Smooth muscle cell (in vitro differentiated cells): ENCODE data around the gene PTPRH. TPM values are rescaled to one million over a fixed set of nuclear protein-coding genes. Genes with fewer than 3 reads are reported as not detected.

Source experiments
- DNase-seq: peaks from one replicate; lab custom pipeline; 2025; ENCODE audit not compliant: unreplicated experiment; lab: John Stamatoyannopoulos, UW
- H2AFZ ChIP-seq: fragments of 200-600 bp; sonication (generic); 2 replicates; pipeline ENCODE4 v1.6.0; 2016; ENCODE audit warnings: antibody characterized with exemption, low read depth, mild to moderate bottlenecking
- H3F3A ChIP-seq: fragments of 200-600 bp; sonication (generic); 2 replicates; pipeline ENCODE4 v1.6.0; 2017; ENCODE audit warnings: antibody characterized with exemption, low read depth
- H3K27ac ChIP-seq: fragments of 200-600 bp; sonication (generic); 2 replicates; pipeline ENCODE4 v1.5.1; 2016; ENCODE audit warnings: low read depth, mild to moderate bottlenecking
- H3K27me3 ChIP-seq: fragments of 200-600 bp; sonication (generic); 2 replicates; pipeline ENCODE4 v1.6.1; 2016; ENCODE audit warnings: low read depth, mild to moderate bottlenecking
- H3K36me3 ChIP-seq: fragments of 200-600 bp; sonication (generic); 2 replicates; pipeline ENCODE4 v1.5.1; 2016; ENCODE audit warnings: low read depth
- H3K4me1 ChIP-seq: fragments of 200-600 bp; sonication (generic); 2 replicates; pipeline ENCODE4 v1.5.1; 2016; ENCODE audit warnings: low read depth
- H3K4me2 ChIP-seq: fragments of 200-600 bp; sonication (generic); 2 replicates; pipeline ENCODE4 v1.6.0; 2016; ENCODE audit warnings: mild to moderate bottlenecking
- H3K4me3 ChIP-seq: fragments of 200-600 bp; sonication (generic); 2 replicates; pipeline ENCODE4 v1.5.1; 2016; ENCODE audit warnings: mild to moderate bottlenecking
- H3K79me2 ChIP-seq: fragments of 200-600 bp; sonication (generic); 2 replicates; pipeline ENCODE4 v1.6.0; 2016; ENCODE audit warnings: low read depth, mild to moderate bottlenecking
- H3K9ac ChIP-seq: fragments of 200-600 bp; sonication (generic); 2 replicates; pipeline ENCODE4 v1.6.0; 2016; ENCODE audit warnings: low read depth
- H3K9me3 ChIP-seq: fragments of 200-600 bp; sonication (generic); replicated peaks from 2 replicates; pipeline ENCODE4 v1.5.1; 2016; ENCODE audit warnings: low read depth
- H4K20me1 ChIP-seq: fragments of 200-600 bp; sonication (generic); 2 replicates; pipeline ENCODE4 v1.6.0; 2016; ENCODE audit warnings: low read depth
- WGBS: methylation state at CpG from one replicate; pipeline ENCODE4 v1.1.7; 2016; ENCODE audit warnings: low lambda C conversion rate; 5-methylcytosine and 5-hydroxymethylcytosine counted together
- polyA plus RNA-seq: library from polyadenylated mRNA; unstranded; fragments of >200 nt; fragmentation: Nextera tagmentation; extraction: Ambion mirVana; gene quantifications from 2 replicates; pipeline ENCODE4 v1.2.1, GENCODE V29; 2016
- total RNA-seq: library from RNA; depleted of rRNA; stranded (reverse); fragments of >200 nt; gene quantifications from 2 replicates; pipeline ENCODE4 v1.2.3, GENCODE V29; 2014
- TF ChIP-seq, protein P1 (sequence below): fragments of 200-600 bp; sonication (generic); IDR thresholded peaks from 2 replicates; pipeline ENCODE4 v1.5.1; 2017; ENCODE audit warnings: borderline replicate concordance, mild to moderate bottlenecking, antibody characterized with exemption; ENCODE audit not compliant: insufficient read depth, poor library complexity, severe bottlenecking

PTPRH gene
- total and polyA plus RNA-seq, 2 experiments from 2014 or later, result 0.18 TPM; not detected in 1

DNA sequence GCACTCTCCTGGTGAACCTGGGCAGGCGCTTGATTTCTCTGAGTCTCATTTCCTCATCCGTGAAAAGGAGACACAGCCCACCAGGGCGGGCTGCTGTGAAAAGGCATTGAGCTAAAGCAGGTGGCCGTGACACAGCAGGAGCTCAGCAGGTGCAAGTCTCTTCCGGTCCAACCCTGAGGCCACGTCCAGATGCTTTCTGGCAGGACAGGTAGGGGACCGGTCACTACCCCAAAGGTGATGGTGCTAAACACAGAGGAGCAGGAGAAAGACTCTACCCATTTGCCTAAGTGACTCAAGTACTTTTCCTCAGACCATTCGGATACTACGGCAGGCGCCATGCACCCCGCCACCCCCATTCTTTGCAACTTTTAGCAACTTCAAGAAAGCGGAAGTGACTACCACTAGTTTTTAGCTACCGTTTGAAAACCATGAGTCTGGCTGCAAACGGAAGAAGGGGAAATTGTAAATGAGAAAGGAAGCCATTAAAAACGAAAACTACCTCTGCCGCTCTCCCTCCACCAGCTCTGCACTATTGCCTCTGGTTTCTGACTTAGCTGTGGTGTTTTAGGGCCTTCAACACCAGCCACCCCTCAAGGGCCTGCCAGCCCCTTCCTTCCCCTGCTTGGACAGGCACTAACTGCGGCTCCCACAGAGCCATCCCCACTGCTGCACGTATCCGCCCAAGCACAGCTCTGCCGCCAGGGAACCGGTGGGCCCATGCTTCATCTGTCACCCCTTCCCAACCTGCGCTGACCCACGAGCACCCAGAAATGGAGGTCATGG, 44.7 kb upstream of the PTPRH start:
- H3K79me2 ChIP-seq, result peaks cover 93% of the 10 kb centered on the region
- H3K9me3 ChIP-seq, result no peaks in the 10 kb centered on the region
- H3K4me2 ChIP-seq, result no peak overlapping the region
- TF ChIP-seq, protein P1, sequence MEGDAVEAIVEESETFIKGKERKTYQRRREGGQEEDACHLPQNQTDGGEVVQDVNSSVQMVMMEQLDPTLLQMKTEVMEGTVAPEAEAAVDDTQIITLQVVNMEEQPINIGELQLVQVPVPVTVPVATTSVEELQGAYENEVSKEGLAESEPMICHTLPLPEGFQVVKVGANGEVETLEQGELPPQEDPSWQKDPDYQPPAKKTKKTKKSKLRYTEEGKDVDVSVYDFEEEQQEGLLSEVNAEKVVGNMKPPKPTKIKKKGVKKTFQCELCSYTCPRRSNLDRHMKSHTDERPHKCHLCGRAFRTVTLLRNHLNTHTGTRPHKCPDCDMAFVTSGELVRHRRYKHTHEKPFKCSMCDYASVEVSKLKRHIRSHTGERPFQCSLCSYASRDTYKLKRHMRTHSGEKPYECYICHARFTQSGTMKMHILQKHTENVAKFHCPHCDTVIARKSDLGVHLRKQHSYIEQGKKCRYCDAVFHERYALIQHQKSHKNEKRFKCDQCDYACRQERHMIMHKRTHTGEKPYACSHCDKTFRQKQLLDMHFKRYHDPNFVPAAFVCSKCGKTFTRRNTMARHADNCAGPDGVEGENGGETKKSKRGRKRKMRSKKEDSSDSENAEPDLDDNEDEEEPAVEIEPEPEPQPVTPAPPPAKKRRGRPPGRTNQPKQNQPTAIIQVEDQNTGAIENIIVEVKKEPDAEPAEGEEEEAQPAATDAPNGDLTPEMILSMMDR, result no peak
- no peaks in the 10 kb centered on the region for H3K36me3 ChIP-seq
- no peaks in the 10 kb centered on the region for H3F3A ChIP-seq
- H2AFZ ChIP-seq, result no peak overlapping the region
- H4K20me1 ChIP-seq, result peaks cover 92% of the 10 kb centered on the region
- no peak for DNase-seq
- H3K27me3 ChIP-seq, result no peaks in the 10 kb centered on the region
- WGBS, result 88% methylated on average over 23 of the region's 23 CpGs
- H3K4me3 ChIP-seq, result no peak overlapping the region
- H3K9ac ChIP-seq, result no peak overlapping the region
- H3K4me1 ChIP-seq, result peaks cover 22% of the 10 kb centered on the region
- H3K27ac ChIP-seq, result no peak overlapping the region

DNA sequence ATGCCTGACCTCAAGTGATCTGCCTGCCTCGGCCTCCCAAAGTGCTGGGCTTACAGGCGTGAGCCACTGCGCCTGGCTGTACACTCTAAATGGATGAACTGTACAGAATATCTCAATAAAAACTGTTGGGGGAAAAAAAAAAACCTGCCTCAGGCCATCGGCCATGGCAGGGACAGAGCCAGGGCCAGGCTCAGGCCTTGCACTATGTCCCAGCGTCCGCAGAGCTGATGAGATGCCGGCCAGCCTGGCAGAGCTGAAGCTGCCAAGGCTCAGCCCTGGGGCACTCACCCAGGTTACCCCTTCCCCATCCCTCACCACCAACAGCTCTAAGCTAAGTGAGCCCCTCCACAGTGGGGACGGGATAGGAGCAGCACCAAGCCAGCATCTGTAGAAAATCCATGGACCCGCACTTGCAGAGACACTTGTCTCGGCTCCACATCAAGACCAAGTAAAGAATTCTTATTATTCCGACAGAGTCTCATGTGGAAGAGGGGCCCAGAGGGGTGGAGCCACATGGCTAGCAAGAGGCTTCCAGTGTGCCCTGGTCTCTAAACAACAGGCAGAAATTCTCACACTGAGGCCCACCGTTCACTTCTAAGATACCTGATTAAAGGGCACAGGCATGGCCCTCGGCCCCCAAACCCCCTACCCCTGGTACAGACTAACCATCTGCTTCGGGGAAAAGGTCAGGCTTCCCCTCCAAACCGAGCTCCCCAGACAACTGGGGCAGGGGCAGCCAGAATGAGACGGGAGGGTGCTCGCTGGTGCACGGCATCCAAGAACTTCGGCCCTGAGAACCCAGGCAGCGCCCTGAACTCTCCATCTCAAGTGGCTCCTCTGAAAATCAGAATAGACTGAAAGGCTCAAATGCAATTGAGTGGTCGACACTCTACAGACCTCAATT, 43.7 kb upstream of the PTPRH start:
- no peak for DNase-seq
- TF ChIP-seq, protein P1, result no peak
- Histone ChIP-seq H3F3A (no peaks in the 10 kb centered on the region), H3K9me3 (no peaks in the 10 kb centered on the region), H3K27me3 (no peaks in the 10 kb centered on the region), H3K27ac (no peak overlapping the region), H3K4me1 (peaks cover 22% of the 10 kb centered on the region), H3K79me2 (peaks cover 100% of the 10 kb centered on the region), H2AFZ (no peak overlapping the region), H3K36me3 (no peaks in the 10 kb centered on the region), H3K4me2 (no peak overlapping the region), H4K20me1 (peaks cover 100% of the 10 kb centered on the region), H3K9ac (no peak overlapping the region), H3K4me3 (no peak overlapping the region)
- WGBS, result 95% methylated on average over 21 of the region's 21 CpGs

DNA sequence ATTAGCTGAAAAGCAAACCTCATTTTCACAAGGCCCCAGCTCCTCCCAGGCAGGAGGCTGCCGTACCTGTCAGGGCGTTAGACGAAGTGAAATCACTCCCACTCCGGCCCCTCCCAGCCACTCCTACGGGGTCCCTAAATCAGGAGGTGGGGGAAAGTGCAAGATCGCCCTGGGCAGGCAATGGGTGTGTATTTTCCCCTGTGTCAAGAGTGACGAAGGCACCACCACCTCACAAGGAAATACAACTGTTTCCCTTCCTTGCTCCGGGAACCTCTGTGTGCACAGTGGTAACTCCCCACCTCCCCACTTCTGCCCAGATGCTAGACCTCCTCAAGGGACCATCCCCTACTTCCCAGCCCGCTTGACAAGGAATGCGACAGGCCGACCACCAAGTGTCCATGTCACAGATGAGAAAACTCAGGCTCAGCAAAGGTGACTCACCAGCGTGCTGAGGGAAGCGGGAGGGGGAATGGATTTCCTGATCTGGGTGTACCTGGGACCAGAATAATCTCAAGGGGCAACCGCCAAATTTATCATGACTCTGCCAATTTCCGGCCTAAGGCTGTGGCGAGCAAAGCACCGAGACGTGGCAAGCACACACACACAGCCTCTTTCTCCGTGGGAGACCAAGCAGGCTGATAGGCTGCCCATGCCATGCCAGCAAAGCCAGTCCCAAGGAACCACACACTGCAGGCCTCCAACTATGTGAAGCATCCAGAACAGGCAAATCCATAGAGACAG, 42.2 kb upstream of the PTPRH start:
- Histone ChIP-seq H3K27me3 (no peaks in the 10 kb centered on the region), H4K20me1 (peaks cover 100% of the 10 kb centered on the region), H3K4me1 (peaks cover 8% of the 10 kb centered on the region), H3F3A (no peaks in the 10 kb centered on the region), H3K79me2 (peaks cover 91% of the 10 kb centered on the region), H3K27ac (no peak overlapping the region), H3K4me2 (no peak overlapping the region), H3K36me3 (no peaks in the 10 kb centered on the region), H3K9ac (no peak overlapping the region), H3K4me3 (no peak overlapping the region), H2AFZ (no peak overlapping the region), H3K9me3 (no peaks in the 10 kb centered on the region)
- TF ChIP-seq, protein P1, result no peak
- WGBS, result 82% methylated on average over 19 of the region's 19 CpGs
- no peak for DNase-seq
